OCI-LY1 (cell line): ENCODE data around the gene NUF2.

ENCODE experiments used
- EZH2 ChIP-seq: fragments of 200-600 bp; sonication (generic), shearing (Covaris generic); IDR thresholded peaks from 2 replicates; pipeline ENCODE4 v1.8.0; 2017; ENCODE audit warnings: borderline replicate concordance, mixed run types, mild to moderate bottlenecking, antibody characterized with exemption, low read length, moderate library complexity, mixed read lengths
- TF ChIP-seq, protein P1 (sequence below): fragments of 200-600 bp; sonication (generic), shearing (Covaris generic); IDR thresholded peaks from 2 replicates; pipeline ENCODE4 v1.5.1; 2017; ENCODE audit warnings: mild to moderate bottlenecking, antibody characterized with exemption, low read length, moderate library complexity, mixed read lengths

DNA sequence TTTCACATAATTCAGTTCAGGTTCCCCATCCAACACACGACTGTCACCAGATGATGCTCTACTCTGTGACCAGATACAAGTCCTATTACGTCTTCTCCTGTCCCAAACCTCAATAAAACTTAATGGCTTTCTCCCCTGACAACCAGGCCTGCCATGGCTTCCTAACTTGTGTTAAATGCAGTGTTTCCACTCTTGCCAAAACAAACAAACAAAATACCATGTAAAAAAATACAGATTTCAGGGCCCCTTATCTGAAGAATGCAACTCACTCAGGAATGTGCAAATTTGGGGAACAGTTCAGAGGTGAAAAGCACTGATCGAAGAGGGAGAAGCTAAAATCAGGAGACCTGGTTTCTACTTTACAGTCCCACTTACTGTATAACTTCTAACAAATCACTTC lies 863 bp upstream of the NUF2 start:
- TF ChIP-seq, protein P1, sequence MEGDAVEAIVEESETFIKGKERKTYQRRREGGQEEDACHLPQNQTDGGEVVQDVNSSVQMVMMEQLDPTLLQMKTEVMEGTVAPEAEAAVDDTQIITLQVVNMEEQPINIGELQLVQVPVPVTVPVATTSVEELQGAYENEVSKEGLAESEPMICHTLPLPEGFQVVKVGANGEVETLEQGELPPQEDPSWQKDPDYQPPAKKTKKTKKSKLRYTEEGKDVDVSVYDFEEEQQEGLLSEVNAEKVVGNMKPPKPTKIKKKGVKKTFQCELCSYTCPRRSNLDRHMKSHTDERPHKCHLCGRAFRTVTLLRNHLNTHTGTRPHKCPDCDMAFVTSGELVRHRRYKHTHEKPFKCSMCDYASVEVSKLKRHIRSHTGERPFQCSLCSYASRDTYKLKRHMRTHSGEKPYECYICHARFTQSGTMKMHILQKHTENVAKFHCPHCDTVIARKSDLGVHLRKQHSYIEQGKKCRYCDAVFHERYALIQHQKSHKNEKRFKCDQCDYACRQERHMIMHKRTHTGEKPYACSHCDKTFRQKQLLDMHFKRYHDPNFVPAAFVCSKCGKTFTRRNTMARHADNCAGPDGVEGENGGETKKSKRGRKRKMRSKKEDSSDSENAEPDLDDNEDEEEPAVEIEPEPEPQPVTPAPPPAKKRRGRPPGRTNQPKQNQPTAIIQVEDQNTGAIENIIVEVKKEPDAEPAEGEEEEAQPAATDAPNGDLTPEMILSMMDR = no peak
- no peak for TF ChIP-seq EZH2
